Measurements from ENCODE around the gene TUSC2.
A peak's percentile ranks its signal among the peaks of the same experiment; 100 is the strongest.

The TUSC2 gene

DNA sequence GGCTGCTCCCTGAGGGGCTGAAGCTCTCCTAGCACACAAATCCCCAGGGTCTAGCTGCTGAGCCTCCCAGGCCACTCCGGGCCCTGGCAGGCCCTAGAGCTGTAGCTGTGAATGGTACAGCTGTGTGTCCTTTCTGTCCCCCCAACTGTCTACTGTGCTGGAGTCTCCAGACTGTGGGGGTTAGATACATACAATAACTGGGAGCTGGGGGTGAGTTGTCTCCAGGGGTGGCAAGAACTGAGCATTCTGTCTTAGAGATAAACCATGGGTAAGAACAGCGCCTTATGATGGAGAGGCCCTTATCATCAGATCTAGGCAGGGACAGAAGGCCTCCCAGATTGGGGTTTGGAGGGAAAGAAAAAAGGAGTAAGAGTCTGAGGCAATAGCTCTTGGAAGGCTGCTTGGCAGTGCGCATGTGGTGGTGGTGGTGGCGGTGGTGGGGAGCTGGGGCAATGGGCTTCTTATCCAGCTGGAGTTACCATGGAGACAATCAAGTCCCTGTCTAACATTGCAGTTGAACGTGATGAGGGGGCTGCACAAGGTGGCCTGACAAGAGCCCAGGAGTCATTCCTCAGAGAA, 26.3 kb upstream of the TUSC2 start:
- no peak for DNase-seq

DNA sequence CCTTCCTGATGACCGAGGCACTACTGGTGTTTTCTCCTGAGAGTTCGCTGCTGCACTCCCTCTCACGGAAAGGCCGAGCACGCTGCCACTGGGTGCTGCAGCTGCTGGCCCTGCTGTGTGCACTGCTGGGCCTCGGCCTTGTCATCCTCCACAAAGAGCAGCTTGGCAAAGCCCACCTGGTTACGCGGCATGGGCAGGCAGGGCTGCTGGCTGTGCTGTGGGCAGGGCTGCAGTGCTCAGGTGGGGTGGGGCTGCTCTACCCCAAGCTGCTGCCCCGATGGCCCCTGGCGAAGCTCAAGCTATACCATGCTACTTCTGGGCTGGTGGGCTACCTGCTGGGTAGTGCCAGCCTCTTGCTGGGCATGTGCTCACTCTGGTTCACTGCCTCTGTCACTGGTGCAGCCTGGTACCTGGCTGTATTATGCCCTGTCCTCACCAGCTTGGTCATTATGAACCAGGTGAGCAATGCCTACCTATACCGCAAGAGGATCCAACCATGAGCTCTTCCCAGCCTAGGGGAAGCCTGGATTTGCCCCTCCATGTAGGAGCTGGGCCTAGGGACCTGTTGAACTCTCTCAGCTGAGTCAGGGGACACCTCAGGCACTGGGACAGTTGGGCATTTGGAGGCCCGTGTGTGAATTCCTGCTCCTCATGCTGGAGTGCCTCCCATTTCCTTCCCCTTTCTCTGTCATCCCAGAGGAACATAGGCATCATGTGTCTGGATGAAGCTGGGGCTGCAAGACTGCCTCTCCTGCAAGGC, 25.4 kb upstream of the TUSC2 start:
- no peak for DNase-seq

- DNase-seq = no peak
These were observed 24.8 kb upstream of the TUSC2 start for GRCh38 chr3:50352781-50353180.

DNA sequence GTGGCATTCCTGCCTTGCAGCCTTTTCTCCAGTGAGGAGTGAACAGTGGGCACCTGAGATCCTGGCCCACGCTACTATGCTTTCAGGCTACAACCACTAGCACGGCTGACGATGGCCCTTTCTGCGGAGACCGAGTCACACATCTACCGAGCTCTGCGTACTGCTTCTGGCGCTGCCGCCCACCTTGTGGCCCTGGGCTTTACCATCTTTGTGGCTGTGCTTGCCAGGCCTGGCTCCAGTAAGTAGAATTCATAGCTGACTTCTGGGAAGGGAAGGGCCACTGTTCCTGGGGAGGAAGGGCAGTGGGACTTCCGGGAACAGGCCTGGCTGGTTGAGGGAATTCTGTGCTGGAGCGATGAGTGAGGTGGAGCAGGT, 23.3 kb upstream of the TUSC2 start:
- DNase-seq = no peak

- DNase-seq = peak; percentile 89 to 92
These were observed 22.7 kb upstream of the TUSC2 start, which contains the start of the genes CYB561D2 and NPRL2 for GRCh38 chr3:50350527-50351322. Gene CYB561D2, plus strand, starts transcription at chr3:50350862. Its CDS starts 572 bp downstream, at chr3:50351434. Gene NPRL2, minus strand, starts transcription at chr3:50350775. Its CDS starts 123 bp downstream, at chr3:50350652.

DNA sequence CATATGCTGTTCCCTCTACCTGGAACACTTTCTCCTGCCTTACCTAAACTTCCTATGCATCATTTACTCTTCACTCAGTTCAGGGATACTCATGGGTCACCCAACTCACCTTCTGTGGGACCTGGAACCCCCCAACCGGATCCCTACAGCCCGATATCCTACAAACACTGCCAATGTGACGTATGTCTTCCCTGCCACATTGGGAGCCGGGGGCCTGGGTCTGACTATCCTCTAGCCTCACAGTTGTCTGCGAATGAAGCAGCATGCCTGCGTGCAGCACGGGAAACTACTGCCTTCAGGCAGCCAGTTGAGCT, 22.1 kb upstream of the TUSC2 start:
- DNase-seq = no peak

DNA sequence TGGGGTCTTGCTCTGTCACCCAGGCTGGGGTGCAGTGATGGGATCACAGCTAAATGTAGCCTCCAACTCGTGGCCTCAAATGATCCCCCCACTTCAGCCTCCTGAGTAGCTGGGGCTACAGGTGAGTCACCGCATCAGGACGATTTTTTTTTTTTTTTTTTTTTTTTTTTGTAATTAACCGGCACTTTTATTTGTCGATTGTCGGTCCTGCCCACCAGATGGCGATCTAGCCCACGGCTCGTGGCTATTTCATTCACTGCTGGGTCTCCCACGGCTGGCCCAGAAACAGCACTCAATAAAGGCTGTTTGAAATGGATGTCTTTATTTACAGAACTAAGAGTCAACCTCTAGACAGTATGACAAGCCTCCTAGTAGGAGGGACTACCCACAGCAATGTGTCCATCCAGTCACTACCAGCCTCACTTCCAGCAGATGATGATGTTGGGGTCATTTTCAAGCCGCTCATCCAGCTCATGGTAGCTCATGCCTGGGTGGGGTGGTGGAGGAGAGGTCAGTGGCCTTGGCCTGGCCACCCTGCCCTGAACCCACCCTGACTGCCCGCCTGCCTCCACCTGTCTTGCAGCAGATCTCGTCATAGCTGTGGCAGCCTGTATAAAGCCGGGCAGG, 19.3 kb upstream of the TUSC2 start:
- DNase-seq = peak; percentile 48 to 54

DNA sequence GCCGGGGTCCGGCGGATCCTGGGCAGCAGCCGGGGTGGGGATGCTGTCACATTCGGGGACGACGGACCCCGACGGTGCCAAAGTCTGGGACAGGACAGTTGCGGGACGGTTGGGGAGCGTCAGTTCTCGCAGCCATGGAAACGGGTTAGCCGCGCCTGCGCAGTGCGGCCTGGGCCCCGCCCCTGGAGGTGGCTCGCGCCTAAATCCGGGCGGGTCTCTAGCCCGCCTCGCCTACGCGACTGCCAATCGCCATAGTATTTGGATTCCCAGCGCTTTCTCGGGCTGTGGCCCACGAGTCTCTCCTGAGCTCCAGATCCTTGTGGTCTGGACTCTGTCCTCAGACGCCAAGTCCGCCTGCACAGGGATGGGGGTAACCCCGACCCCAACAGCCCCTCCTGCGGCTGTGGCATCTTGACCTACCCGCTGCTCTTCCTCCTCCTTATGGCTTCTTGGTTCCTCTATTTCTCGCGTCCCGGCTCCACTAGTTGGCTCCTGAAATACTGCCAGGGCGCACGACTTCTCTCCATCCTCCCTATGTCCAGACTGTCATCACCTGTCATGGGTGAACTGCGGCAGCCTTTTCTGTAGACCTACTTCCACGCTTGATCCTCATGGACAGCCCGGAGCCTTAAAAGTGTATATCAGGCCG, 17.7 kb upstream of the TUSC2 start, which contains the start of gene ZMYND10:
Gene ZMYND10, minus strand, starts transcription at position 147 of the 649 bp plus-strand sequence. CDS start 153 bp downstream, outside the sequence.
- peak in 1 of 2 experiments; percentile 61 for DNase-seq

GRCh38 chr3:50345008-50345407, 17.0 kb upstream of the TUSC2 start:
- no peak for DNase-seq

GRCh38 chr3:50342813-50343633, 15.0 kb upstream of the TUSC2 start:
- DNase-seq = no peak

DNA sequence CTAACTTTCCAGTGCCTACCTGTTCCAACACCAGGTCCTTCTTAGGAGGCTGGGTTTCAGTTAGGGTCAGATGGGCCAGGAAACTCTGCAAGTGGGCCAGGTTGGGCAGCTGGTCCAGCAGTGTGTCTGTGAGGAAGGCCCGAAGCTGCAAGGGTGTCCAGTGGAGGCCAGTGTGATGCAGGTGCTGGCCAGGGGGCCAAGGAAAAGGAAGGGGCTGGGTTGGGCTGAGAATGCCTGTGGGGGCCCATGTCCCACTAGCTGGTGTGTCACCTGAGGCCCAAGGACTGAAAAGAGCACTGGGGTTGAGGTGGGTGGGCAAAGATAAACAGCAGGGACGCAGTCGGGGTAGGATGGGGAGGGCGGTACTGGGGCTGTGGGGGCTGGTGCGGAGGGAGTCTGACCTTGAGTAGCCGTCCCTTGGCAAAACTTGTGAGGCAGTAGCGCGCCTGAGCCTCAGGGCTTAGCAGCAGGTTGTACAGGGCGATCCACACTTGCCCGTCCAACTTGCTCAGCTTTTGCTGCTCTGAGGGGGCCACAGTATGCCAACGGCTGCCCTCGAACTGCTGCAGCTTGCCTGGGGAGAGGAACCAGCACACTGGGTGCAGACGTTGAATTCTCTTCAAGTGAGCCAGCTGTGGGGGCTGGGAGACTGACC, 14.1 kb upstream of the TUSC2 start:
- DNase-seq = no peak

- no peak for DNase-seq
These were observed 13.5 kb upstream of the TUSC2 start for GRCh38 chr3:50341537-50341936.

DNA sequence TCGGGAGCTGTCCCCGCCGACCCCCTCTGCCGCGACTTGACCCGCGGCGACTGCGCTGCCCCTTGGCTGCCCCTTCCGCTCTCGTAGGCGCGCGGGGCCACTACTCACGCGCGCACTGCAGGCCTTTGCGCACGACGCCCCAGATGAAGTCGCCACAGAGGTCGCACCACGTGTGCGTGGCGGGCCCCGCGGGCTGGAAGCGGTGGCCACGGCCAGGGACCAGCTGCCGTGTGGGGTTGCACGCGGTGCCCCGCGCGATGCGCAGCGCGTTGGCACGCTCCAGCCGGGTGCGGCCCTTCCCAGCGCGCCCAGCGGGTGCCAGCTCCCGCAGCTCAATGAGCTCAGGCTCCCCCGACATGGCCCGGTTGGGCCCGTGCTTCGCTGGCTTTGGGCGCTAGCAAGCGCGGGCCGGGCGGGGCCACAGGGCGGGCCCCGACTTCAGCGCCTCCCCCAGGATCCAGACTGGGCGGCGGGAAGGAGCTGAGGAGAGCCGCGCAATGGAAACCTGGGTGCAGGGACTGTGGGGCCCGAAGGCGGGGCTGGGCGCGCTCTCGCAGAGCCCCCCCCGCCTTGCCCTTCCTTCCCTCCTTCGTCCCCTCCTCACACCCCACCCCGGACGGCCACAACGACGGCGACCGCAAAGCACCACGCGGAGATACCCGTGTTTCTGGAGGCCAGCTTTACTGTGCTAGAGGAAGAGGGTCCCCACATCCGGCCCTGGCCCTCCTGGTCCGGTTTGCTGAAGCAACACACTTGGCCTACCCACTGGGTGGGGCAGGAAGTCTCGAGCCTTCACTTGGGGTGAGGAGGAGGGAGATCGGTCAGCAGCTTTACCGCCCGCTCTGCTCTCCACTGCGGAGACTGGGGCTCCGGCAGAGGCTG, 12.7 kb upstream of the TUSC2 start, which contains the start of gene RASSF1:
Gene RASSF1, minus strand, starts transcription at position 389 of the 882 bp plus-strand sequence. Its CDS starts 31 bp downstream, at position 358.
- DNase-seq = no peak

DNA sequence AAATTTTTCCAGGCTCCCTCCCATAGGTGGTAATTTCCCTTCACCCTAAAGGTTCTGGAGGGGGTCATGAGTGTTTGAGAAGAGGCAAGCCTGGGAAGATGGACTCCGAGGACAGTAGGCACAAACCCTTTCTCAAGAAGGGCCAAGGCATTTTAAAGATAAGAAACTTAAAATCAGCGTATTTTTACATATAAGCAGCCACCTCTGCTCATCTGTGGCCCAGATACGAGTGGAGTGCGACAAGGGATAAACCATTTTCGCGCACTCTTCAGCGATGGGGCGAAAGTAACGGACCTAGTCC, 12.1 kb upstream of the TUSC2 start:
- DNase-seq = no peak

- no peak for DNase-seq
These were observed 11.6 kb upstream of the TUSC2 start for GRCh38 chr3:50339485-50340146.

DNA sequence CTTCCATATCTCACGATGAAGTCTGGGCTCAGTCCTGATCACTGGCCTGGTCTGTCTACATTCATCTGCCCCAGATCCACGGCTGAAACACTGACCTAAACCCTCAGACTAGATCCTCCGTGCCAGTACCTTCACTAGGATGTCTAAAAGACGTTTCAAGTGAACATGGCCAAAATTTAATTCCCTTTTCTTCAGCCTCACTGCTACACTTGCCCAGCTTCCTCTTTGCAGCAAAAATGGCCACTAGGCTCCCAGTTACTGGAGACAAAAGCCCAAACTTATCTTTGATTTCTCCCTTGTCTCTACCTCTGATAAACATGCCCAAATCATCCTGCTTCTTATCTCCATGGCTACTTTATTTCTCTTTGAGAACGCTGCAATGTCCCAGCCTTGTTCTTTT, 10.9 kb upstream of the TUSC2 start:
- DNase-seq = no peak

GRCh38 chr3:50337175-50337861, 9.3 kb upstream of the TUSC2 start:
- peak; percentile 96 to 98 for DNase-seq

GRCh38 chr3:50336452-50337174, 8.6 kb upstream of the TUSC2 start:
- DNase-seq = no peak

Measured in SHP77 (cell line).